PC-3 (cell line): Measurements from ENCODE around the gene HECW1. TPM values are rescaled to one million over a fixed set of nuclear protein-coding genes. Genes with fewer than 3 reads are reported as not detected.

Experiments used
- ATAC-seq: fragments of 200-7000 bp; cut with Tn5 transposase; 2 replicates; pipeline ENCODE4 v1.9.1; 2020; ENCODE audit warnings: mild to moderate bottlenecking, moderate library complexity
- BruUV-seq: library from RNA; stranded (reverse); fragments of 400-500 nt; replicated peaks from 2 replicates; lab custom pipeline; 2021; lab: Mats Ljungman, UMichigan
- CTCF ChIA-PET: fragments of 300-600 bp; sonication (Branson Sonifier 250); formaldehyde crosslinking; loops from one replicate; lab custom pipeline; 2022; ENCODE audit warnings: antibody characterized with exemption; lab: Charles Lee
- POLR2A ChIA-PET: fragments of 300-600 bp; sonication (Branson Sonifier 250); formaldehyde crosslinking; loops from one replicate; lab custom pipeline; 2022; ENCODE audit warnings: antibody characterized with exemption; ENCODE audit not compliant: unreplicated experiment; lab: Charles Lee
- DNase-seq: peaks from one replicate; pipeline ENCODE4 v3.0.0-alpha.2; 2015
- H2AFZ ChIP-seq: fragments of 300-600 bp; sonication (generic); 2 replicates; pipeline ENCODE4 v1.6.0; 2016; ENCODE audit warnings: antibody characterized with exemption, low read length
- H3F3A ChIP-seq: fragments of 300-600 bp; sonication (generic); one replicate; pipeline ENCODE4 v1.6.0; 2017; ENCODE audit warnings: antibody characterized with exemption, low read length, control low read depth, mild to moderate bottlenecking; ENCODE audit not compliant: unreplicated experiment
- H3K27ac ChIP-seq: fragments of 300-600 bp; sonication (generic); 2 replicates; pipeline ENCODE4 v1.5.1; 2016; ENCODE audit warnings: mild to moderate bottlenecking, low read length
- H3K27me3 ChIP-seq: fragments of 300-600 bp; sonication (generic); 2 replicates; pipeline ENCODE4 v1.6.1; 2016; ENCODE audit warnings: low read length, mixed read lengths
- H3K36me3 ChIP-seq: fragments of 300-600 bp; sonication (generic); 2 replicates; pipeline ENCODE4 v1.6.1; 2016; ENCODE audit warnings: low read depth, mixed run types, low read length, mixed read lengths
- H3K4me1 ChIP-seq: fragments of 300-600 bp; sonication (generic); 2 replicates; pipeline ENCODE4 v1.5.1; 2016; ENCODE audit warnings: low read length; ENCODE audit not compliant: insufficient read depth
- H3K4me2 ChIP-seq: fragments of 300-600 bp; sonication (generic); 2 replicates; pipeline ENCODE4 v1.6.0; 2016; ENCODE audit warnings: low read length
- H3K4me3 ChIP-seq: fragments of 300-600 bp; sonication (generic); 2 replicates; pipeline ENCODE4 v1.5.1; 2016; ENCODE audit warnings: mild to moderate bottlenecking, low read length, mixed read lengths
- H3K79me2 ChIP-seq: fragments of 300-600 bp; sonication (generic); 2 replicates; pipeline ENCODE4 v1.6.1; 2017; ENCODE audit warnings: low read length, mixed read lengths
- H3K9ac ChIP-seq: fragments of 300-600 bp; sonication (generic); 2 replicates; pipeline ENCODE4 v1.6.0; 2016; ENCODE audit warnings: mild to moderate bottlenecking, low read length
- H3K9me2 ChIP-seq: fragments of 300-600 bp; sonication (generic); replicated peaks from 2 replicates; pipeline ENCODE4 v1.6.1; 2016; ENCODE audit warnings: mixed run types, low read length, mixed read lengths
- H3K9me3 ChIP-seq: fragments of 300-600 bp; sonication (generic); 2 replicates; pipeline ENCODE4 v1.6.1; 2016; ENCODE audit warnings: low read length, mixed read lengths
- H4K20me1 ChIP-seq: fragments of 300-600 bp; sonication (generic); 2 replicates; pipeline ENCODE4 v1.6.1; 2016; ENCODE audit warnings: low read length, mixed read lengths
- CTCF ChIP-seq: fragments of 300-600 bp; sonication (generic); conservative IDR thresholded peaks from 2 replicates; pipeline ENCODE4 v1.5.1; 2017; ENCODE audit warnings: antibody characterized with exemption, low read depth, mild to moderate bottlenecking, low read length
- EZH2 ChIP-seq: fragments of 300-600 bp; sonication (generic); IDR thresholded peaks from one replicate; pipeline ENCODE4 v1.6.1; 2017; ENCODE audit warnings: antibody characterized with exemption, mild to moderate bottlenecking, low read length; ENCODE audit not compliant: unreplicated experiment
- EZH2phosphoT487 ChIP-seq: fragments of 300-600 bp; sonication (generic); IDR thresholded peaks from 2 replicates; pipeline ENCODE4 v1.6.1; 2018; ENCODE audit warnings: mild to moderate bottlenecking, antibody characterized with exemption, low read length, borderline replicate concordance
- intact Hi-C: fragments of 100-400 bp; cut with micrococcal nuclease; formaldehyde crosslinking; loops from 2 replicates; pipeline ENCODE4 v1.9.0; 2023
- total RNA-seq: library from RNA; depleted of rRNA; stranded (reverse); fragments of >200 nt; gene quantifications from 2 replicates; pipeline ENCODE4 v1.2.3, GENCODE V29; 2014

HECW1 gene
- total RNA-seq, 1 experiment from 2014 or later = 3.0 TPM

DNA sequence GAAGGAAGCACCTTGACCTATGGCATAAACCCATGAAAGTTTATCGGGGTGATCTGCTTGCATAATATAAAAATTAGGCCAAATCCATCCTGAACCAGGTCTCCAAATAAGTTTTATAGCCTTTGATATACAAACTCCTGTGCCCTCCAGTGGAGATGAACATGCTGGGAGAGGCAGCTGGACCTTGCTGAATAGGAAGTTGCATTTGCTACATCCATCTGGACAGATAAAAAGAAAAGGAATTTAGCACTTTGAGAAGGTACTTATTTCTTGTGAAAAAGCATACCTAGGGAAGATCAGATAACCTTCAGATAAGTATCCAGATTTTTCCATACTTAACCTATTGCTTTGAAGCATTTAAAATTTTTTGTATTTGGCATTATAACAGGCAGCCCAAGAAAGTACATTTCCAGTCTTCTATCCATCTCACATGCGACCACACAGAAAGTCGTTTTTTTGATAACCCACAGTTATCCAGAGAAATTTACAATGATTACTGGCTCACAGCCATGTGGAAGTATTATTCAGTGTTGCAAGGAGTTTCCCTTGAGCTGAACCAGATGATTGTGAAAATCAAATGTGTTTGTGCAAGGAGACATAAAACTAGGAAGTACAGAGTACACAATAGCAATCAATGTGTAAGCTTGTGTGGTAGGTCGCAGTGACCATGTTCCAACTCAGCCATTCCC, 346.0 kb downstream of the HECW1 start:
- Histone ChIP-seq H3K27me3 (no peaks in the 10 kb centered on the region), H3K27ac (no peak overlapping the region), H3K4me2 (no peak overlapping the region), H3K79me2 (no peaks in the 10 kb centered on the region), H3K9ac (no peak overlapping the region), H3K9me2 (no peaks in the 10 kb centered on the region), H4K20me1 (no peaks in the 10 kb centered on the region), H3K4me1 (no peaks in the 10 kb centered on the region), H2AFZ (no peak overlapping the region), H3K36me3 (no peaks in the 10 kb centered on the region), H3K4me3 (no peak overlapping the region), H3F3A (no peaks in the 10 kb centered on the region), H3K9me3 (no peaks in the 10 kb centered on the region)
- POLR2A ChIA-PET = no interaction called here
- TF ChIP-seq CTCF = no peak
- no peak for TF ChIP-seq EZH2
- no peak for TF ChIP-seq EZH2phosphoT487
- BruUV-seq = no TSS peak
- CTCF ChIA-PET = no interaction called here
- ATAC-seq (no peak), DNase-seq (no peak)
- intact Hi-C loops = loop anchor here (5.0 to 10.0 kb wide), 2 partner anchors 116 to 244 kb away; no protein-coding TSS in a partner anchor

GRCh38 chr7:43459019-43459337, 346.5 kb downstream of the HECW1 start:
- no peaks in the 10 kb centered on the region for H3K27me3 ChIP-seq
- no peaks in the 10 kb centered on the region for H3K9me2 ChIP-seq
- CTCF ChIA-PET = no interaction called here
- POLR2A ChIA-PET = no interaction called here
- H2AFZ ChIP-seq = no peak overlapping the region
- BruUV-seq = no TSS peak
- H4K20me1 ChIP-seq = no peaks in the 10 kb centered on the region
- DNase-seq = no peak
- no peaks in the 10 kb centered on the region for H3K9me3 ChIP-seq
- no peak for TF ChIP-seq EZH2phosphoT487
- TF ChIP-seq CTCF = no peak
- TF ChIP-seq EZH2 = no peak
- ATAC-seq = no peak
- no peaks in the 10 kb centered on the region for H3K4me1 ChIP-seq
- no peaks in the 10 kb centered on the region for H3K36me3 ChIP-seq
- intact Hi-C loops = loop anchor here (5.0 to 10.0 kb wide), 2 partner anchors 116 to 243 kb away; no protein-coding TSS in a partner anchor
- H3K4me3 ChIP-seq = no peak overlapping the region
- H3K4me2 ChIP-seq = no peak overlapping the region
- no peaks in the 10 kb centered on the region for H3K79me2 ChIP-seq
- no peak overlapping the region for H3K9ac ChIP-seq
- H3K27ac ChIP-seq = no peak overlapping the region
- H3F3A ChIP-seq = no peaks in the 10 kb centered on the region

DNA sequence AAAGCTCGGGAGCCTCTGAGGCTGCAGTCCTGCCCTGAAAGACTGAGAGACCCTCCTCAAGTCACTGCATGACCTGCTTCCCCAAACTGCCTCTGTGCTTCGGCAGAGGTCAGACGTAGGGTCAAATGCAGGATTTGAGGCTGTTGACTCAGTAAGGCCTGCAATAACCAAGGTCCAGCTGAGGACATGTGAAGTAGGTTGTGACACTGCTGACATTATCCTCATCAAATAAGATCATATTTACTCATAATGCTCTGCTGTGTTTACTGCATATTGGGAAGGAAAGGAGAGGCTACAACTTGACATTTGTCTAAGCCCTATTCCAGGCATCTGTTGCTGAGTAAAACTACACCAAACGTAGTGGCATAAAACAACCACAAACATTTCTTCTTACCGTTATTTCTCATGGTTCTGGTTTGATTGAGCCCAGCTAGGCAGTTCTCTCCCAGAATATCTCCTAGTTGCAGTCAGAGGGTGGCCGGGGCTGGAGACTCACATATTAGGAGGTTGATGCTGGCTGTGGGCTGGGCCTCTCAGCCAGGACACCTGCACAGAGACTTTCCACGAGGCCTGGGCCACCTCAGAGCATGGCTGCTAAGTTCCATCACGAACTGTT, 348.4 kb downstream of the HECW1 start:
- Histone ChIP-seq H3K36me3 (no peaks in the 10 kb centered on the region), H3K9ac (no peak overlapping the region), H3K79me2 (no peaks in the 10 kb centered on the region), H3K27ac (no peak overlapping the region), H3K4me3 (no peak overlapping the region), H3K4me1 (no peaks in the 10 kb centered on the region), H3K4me2 (no peak overlapping the region), H3K9me3 (no peaks in the 10 kb centered on the region), H2AFZ (no peak overlapping the region), H4K20me1 (no peaks in the 10 kb centered on the region), H3K27me3 (no peaks in the 10 kb centered on the region), H3F3A (no peaks in the 10 kb centered on the region), H3K9me2 (no peaks in the 10 kb centered on the region)
- ATAC-seq (no peak), DNase-seq (no peak)
- TF ChIP-seq CTCF (no peak), EZH2 (no peak), EZH2phosphoT487 (no peak)
- BruUV-seq = no TSS peak
- intact Hi-C loops = no loop called here
- POLR2A ChIA-PET = no interaction called here
- CTCF ChIA-PET = no interaction called here
